PC-3 (cell line): ENCODE results near the gene AKAP6. TPM values are rescaled to one million over a fixed set of nuclear protein-coding genes. Genes with fewer than 3 reads are reported as not detected.

Experiments used
- ATAC-seq: fragments of 200-7000 bp; cut with Tn5 transposase; 2 replicates; pipeline ENCODE4 v1.9.1; 2020; ENCODE audit warnings: mild to moderate bottlenecking, moderate library complexity
- BruUV-seq: library from RNA; stranded (reverse); fragments of 400-500 nt; replicated peaks from 2 replicates; lab custom pipeline; 2021; lab: Mats Ljungman, UMichigan
- CTCF ChIA-PET: fragments of 300-600 bp; sonication (Branson Sonifier 250); formaldehyde crosslinking; loops from one replicate; lab custom pipeline; 2022; ENCODE audit warnings: antibody characterized with exemption; lab: Charles Lee
- POLR2A ChIA-PET: fragments of 300-600 bp; sonication (Branson Sonifier 250); formaldehyde crosslinking; loops from one replicate; lab custom pipeline; 2022; ENCODE audit warnings: antibody characterized with exemption; ENCODE audit not compliant: unreplicated experiment; lab: Charles Lee
- DNase-seq: peaks from one replicate; pipeline ENCODE4 v3.0.0-alpha.2; 2015
- H2AFZ ChIP-seq: fragments of 300-600 bp; sonication (generic); 2 replicates; pipeline ENCODE4 v1.6.0; 2016; ENCODE audit warnings: antibody characterized with exemption, low read length
- H3F3A ChIP-seq: fragments of 300-600 bp; sonication (generic); one replicate; pipeline ENCODE4 v1.6.0; 2017; ENCODE audit warnings: antibody characterized with exemption, low read length, control low read depth, mild to moderate bottlenecking; ENCODE audit not compliant: unreplicated experiment
- H3K27ac ChIP-seq: fragments of 300-600 bp; sonication (generic); 2 replicates; pipeline ENCODE4 v1.5.1; 2016; ENCODE audit warnings: mild to moderate bottlenecking, low read length
- H3K27me3 ChIP-seq: fragments of 300-600 bp; sonication (generic); 2 replicates; pipeline ENCODE4 v1.6.1; 2016; ENCODE audit warnings: low read length, mixed read lengths
- H3K36me3 ChIP-seq: fragments of 300-600 bp; sonication (generic); 2 replicates; pipeline ENCODE4 v1.6.1; 2016; ENCODE audit warnings: low read depth, mixed run types, low read length, mixed read lengths
- H3K4me1 ChIP-seq: fragments of 300-600 bp; sonication (generic); 2 replicates; pipeline ENCODE4 v1.5.1; 2016; ENCODE audit warnings: low read length; ENCODE audit not compliant: insufficient read depth
- H3K4me2 ChIP-seq: fragments of 300-600 bp; sonication (generic); 2 replicates; pipeline ENCODE4 v1.6.0; 2016; ENCODE audit warnings: low read length
- H3K4me3 ChIP-seq: fragments of 300-600 bp; sonication (generic); 2 replicates; pipeline ENCODE4 v1.5.1; 2016; ENCODE audit warnings: mild to moderate bottlenecking, low read length, mixed read lengths
- H3K79me2 ChIP-seq: fragments of 300-600 bp; sonication (generic); 2 replicates; pipeline ENCODE4 v1.6.1; 2017; ENCODE audit warnings: low read length, mixed read lengths
- H3K9ac ChIP-seq: fragments of 300-600 bp; sonication (generic); 2 replicates; pipeline ENCODE4 v1.6.0; 2016; ENCODE audit warnings: mild to moderate bottlenecking, low read length
- H3K9me2 ChIP-seq: fragments of 300-600 bp; sonication (generic); replicated peaks from 2 replicates; pipeline ENCODE4 v1.6.1; 2016; ENCODE audit warnings: mixed run types, low read length, mixed read lengths
- H3K9me3 ChIP-seq: fragments of 300-600 bp; sonication (generic); 2 replicates; pipeline ENCODE4 v1.6.1; 2016; ENCODE audit warnings: low read length, mixed read lengths
- H4K20me1 ChIP-seq: fragments of 300-600 bp; sonication (generic); 2 replicates; pipeline ENCODE4 v1.6.1; 2016; ENCODE audit warnings: low read length, mixed read lengths
- EZH2 ChIP-seq: fragments of 300-600 bp; sonication (generic); IDR thresholded peaks from one replicate; pipeline ENCODE4 v1.6.1; 2017; ENCODE audit warnings: antibody characterized with exemption, mild to moderate bottlenecking, low read length; ENCODE audit not compliant: unreplicated experiment
- EZH2phosphoT487 ChIP-seq: fragments of 300-600 bp; sonication (generic); IDR thresholded peaks from 2 replicates; pipeline ENCODE4 v1.6.1; 2018; ENCODE audit warnings: mild to moderate bottlenecking, antibody characterized with exemption, low read length, borderline replicate concordance
- intact Hi-C: fragments of 100-400 bp; cut with micrococcal nuclease; formaldehyde crosslinking; loops from 2 replicates; pipeline ENCODE4 v1.9.0; 2023
- total RNA-seq: library from RNA; depleted of rRNA; stranded (reverse); fragments of >200 nt; gene quantifications from 2 replicates; pipeline ENCODE4 v1.2.3, GENCODE V29; 2014
- TF ChIP-seq, protein P1 (sequence below): fragments of 300-600 bp; sonication (generic); conservative IDR thresholded peaks from 2 replicates; pipeline ENCODE4 v1.5.1; 2017; ENCODE audit warnings: antibody characterized with exemption, low read depth, mild to moderate bottlenecking, low read length

The AKAP6 gene
- total RNA-seq, 1 experiment from 2014 or later = 1.5 TPM

DNA sequence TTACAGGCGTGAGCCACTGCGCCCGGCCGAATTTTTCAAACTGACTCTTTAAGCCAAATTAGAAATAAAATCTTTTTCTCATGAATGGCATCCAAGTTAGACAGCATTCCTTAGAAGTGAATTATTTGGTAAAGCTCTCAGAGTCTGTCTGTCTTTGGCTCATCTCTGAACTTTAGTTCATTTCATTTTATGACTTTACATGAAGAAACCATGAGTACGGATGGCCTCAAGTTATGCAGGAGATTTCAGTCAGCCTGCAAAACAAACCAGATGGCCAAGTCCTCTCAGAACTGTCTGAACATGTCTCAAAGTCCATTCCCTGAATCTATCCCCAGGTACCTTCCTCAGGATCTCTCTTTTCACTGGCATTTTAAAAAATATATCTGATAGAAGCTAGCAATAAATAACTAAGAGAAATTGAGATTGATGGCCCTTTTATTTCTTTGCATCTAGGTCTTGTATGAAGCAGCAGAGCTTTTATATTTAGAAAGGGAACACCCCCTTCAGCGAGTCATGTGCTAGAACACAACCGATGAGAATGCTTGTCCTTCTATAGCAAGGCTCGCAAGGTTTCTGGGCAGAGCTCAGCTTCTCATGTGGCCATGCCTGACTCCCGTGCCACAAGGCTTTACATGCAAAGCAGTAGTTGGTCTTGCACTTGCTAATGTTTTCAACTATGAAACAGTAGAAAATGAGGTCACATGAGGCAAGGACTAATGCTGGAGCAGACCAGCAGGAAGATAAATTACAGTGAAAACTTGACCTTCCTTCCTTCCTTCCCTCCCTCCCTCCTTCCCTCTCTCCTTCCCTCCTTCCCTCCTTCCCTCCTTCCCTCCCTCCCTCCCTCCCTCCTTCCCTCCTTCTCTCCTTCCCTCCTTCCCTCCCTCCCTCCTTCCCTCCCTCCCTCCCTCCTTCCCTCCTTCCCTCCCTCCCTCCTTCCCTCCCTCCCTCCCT lies 125.0 kb downstream of the AKAP6 start:
- no peak overlapping the region for H3K27ac ChIP-seq
- POLR2A ChIA-PET = no interaction called here
- CTCF ChIA-PET = no interaction called here
- intact Hi-C loops = no loop called here
- no peaks in the 10 kb centered on the region for H4K20me1 ChIP-seq
- H3K4me1 ChIP-seq = no peaks in the 10 kb centered on the region
- H2AFZ ChIP-seq = no peak overlapping the region
- BruUV-seq = no TSS peak
- H3K4me2 ChIP-seq = no peak overlapping the region
- no peaks in the 10 kb centered on the region for H3K27me3 ChIP-seq
- TF ChIP-seq EZH2 (no peak), EZH2phosphoT487 (no peak)
- TF ChIP-seq, protein P1, sequence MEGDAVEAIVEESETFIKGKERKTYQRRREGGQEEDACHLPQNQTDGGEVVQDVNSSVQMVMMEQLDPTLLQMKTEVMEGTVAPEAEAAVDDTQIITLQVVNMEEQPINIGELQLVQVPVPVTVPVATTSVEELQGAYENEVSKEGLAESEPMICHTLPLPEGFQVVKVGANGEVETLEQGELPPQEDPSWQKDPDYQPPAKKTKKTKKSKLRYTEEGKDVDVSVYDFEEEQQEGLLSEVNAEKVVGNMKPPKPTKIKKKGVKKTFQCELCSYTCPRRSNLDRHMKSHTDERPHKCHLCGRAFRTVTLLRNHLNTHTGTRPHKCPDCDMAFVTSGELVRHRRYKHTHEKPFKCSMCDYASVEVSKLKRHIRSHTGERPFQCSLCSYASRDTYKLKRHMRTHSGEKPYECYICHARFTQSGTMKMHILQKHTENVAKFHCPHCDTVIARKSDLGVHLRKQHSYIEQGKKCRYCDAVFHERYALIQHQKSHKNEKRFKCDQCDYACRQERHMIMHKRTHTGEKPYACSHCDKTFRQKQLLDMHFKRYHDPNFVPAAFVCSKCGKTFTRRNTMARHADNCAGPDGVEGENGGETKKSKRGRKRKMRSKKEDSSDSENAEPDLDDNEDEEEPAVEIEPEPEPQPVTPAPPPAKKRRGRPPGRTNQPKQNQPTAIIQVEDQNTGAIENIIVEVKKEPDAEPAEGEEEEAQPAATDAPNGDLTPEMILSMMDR = no peak
- no peak for ATAC-seq
- H3K9me2 ChIP-seq = no peaks in the 10 kb centered on the region
- H3F3A ChIP-seq = no peaks in the 10 kb centered on the region
- H3K36me3 ChIP-seq = no peaks in the 10 kb centered on the region
- H3K9ac ChIP-seq = no peak overlapping the region
- H3K4me3 ChIP-seq = no peak overlapping the region
- H3K9me3 ChIP-seq = no peaks in the 10 kb centered on the region
- DNase-seq = no peak
- no peaks in the 10 kb centered on the region for H3K79me2 ChIP-seq

DNA sequence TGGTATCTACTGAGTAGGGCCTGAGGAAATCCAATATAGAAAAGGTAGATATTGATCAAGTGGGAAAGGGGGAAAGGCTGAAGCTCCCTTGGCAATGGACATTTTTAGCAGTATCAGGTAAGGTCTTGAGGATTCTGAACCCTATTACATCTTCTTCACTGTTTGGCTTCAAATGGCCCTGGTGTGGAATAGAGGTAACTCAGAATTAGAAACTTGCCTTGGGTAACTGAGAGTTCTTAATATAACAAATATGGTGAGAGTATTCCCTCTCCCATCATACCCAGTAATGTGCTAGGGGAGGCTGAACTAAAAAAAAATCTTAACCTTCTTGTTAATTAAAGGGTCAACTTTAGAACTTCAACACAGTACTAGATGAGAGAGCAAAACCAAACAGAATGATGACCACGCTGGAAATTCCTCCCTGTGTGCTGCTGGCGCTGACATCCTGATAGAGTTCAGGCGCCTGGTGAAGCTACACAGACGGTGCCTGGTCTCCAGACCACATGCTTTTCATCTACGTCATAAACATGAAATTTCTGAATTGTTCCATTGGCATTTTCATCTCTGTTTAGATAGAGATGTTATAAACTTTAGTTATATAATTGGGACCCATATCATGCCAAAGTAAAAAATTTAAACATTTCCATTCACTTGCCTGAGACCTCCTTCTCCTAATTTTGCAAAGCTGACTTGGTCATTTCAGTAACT lies 128.3 kb downstream of the AKAP6 start:
- no peaks in the 10 kb centered on the region for H3K9me2 ChIP-seq
- DNase-seq = no peak
- H3K27ac ChIP-seq = no peak overlapping the region
- no peaks in the 10 kb centered on the region for H3K4me1 ChIP-seq
- intact Hi-C loops = no loop called here
- BruUV-seq = no TSS peak
- no peaks in the 10 kb centered on the region for H3K79me2 ChIP-seq
- ATAC-seq = no peak
- H3K9me3 ChIP-seq = no peaks in the 10 kb centered on the region
- no peaks in the 10 kb centered on the region for H4K20me1 ChIP-seq
- ChIA-PET CTCF (interaction anchor here (0.7 kb wide), 1 partner anchor 23 kb away, joined by 3 read pairs; no protein-coding TSS in a partner anchor), POLR2A (no interaction called here)
- H3K27me3 ChIP-seq = no peaks in the 10 kb centered on the region
- no peaks in the 10 kb centered on the region for H3K36me3 ChIP-seq
- no peak overlapping the region for H3K4me3 ChIP-seq
- H3K4me2 ChIP-seq = no peak overlapping the region
- TF ChIP-seq, protein P1 = no peak
- no peaks in the 10 kb centered on the region for H3F3A ChIP-seq
- H2AFZ ChIP-seq = no peak overlapping the region
- H3K9ac ChIP-seq = no peak overlapping the region
